GM12801 (cell line): ENCODE measurements around the gene ASZ1.

ENCODE experiments used
- TF ChIP-seq, protein P1 (sequence below): IDR thresholded peaks from one replicate; pipeline ENCODE4 v1.5.1; 2011; ENCODE audit warnings: control low read depth; ENCODE audit not compliant: insufficient read length; ENCODE audit errors: extremely low read depth

Gene ASZ1

DNA sequence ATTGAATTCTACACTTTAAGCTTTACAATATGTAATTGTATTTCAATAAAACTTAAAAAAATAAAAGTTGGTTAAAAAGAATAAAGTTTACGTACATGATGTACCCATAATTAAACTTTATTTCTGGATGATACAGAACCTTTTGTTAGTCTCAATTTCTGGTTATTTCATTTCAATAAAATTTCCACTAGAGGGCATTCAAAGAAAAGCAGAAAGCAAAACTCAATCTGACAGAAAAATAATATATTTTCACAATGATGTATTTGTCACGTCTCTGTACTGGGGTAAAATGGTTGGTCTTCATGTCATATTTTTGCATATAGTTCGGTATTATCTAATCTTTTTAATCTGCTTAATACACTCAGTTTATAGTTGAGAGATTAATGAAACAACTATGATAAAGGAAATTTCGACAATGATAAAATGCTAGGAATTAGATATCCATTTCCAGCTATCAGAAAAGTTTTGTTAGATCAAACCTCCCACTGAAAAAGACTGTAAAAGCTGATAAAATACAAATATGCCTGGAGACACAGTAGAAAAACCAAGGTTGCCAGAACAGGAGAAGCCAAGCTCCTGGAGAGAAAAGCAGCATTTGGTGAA, 27.4 kb downstream of the ASZ1 start:
- TF ChIP-seq, protein P1, sequence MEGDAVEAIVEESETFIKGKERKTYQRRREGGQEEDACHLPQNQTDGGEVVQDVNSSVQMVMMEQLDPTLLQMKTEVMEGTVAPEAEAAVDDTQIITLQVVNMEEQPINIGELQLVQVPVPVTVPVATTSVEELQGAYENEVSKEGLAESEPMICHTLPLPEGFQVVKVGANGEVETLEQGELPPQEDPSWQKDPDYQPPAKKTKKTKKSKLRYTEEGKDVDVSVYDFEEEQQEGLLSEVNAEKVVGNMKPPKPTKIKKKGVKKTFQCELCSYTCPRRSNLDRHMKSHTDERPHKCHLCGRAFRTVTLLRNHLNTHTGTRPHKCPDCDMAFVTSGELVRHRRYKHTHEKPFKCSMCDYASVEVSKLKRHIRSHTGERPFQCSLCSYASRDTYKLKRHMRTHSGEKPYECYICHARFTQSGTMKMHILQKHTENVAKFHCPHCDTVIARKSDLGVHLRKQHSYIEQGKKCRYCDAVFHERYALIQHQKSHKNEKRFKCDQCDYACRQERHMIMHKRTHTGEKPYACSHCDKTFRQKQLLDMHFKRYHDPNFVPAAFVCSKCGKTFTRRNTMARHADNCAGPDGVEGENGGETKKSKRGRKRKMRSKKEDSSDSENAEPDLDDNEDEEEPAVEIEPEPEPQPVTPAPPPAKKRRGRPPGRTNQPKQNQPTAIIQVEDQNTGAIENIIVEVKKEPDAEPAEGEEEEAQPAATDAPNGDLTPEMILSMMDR = no peak

DNA sequence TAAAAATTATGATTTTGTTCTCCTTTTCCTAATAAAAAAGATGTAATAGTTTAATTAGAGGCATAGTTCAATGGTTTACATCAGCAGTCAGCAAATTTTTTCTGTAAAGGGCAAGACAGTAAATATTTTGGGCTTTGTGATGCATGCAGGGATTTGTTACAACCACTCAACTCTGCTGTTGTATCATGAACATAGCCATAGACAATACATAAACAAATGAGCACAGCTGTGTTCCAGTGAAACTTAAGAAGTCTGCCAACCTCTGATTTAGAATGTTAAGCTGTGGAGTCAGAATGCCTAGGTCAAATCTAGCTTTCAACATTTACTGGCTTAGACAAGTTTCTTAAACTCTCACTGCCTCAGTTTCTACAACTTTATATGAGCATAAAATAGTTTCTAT, 31.6 kb downstream of the ASZ1 start:
- TF ChIP-seq, protein P1 = no peak

DNA sequence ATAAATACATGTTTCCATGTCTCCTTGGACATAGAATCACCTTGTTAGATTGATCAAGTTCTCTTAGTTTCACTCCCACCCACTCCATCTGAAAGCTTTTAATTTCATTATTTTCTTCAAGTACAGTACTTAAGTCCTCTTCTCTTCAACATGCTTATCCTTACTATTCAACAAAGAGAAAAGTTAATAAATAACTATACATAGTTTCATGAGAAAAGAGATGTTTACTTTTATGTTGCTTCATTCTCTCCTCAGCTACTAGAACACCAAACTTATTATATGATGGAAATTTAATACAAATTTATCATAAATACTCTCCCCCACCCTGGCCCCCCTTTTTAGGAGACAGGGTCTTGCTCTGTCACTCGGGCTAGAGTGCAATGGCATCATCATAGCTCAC, 33.5 kb downstream of the ASZ1 start:
- TF ChIP-seq, protein P1 = no peak

- TF ChIP-seq, protein P1 = no peak
These were observed 37.4 kb downstream of the ASZ1 start for GRCh38 chr7:117389871-117390270.

GRCh38 chr7:117386110-117386706, 41.1 kb downstream of the ASZ1 start:
- TF ChIP-seq, protein P1 = no peak

DNA sequence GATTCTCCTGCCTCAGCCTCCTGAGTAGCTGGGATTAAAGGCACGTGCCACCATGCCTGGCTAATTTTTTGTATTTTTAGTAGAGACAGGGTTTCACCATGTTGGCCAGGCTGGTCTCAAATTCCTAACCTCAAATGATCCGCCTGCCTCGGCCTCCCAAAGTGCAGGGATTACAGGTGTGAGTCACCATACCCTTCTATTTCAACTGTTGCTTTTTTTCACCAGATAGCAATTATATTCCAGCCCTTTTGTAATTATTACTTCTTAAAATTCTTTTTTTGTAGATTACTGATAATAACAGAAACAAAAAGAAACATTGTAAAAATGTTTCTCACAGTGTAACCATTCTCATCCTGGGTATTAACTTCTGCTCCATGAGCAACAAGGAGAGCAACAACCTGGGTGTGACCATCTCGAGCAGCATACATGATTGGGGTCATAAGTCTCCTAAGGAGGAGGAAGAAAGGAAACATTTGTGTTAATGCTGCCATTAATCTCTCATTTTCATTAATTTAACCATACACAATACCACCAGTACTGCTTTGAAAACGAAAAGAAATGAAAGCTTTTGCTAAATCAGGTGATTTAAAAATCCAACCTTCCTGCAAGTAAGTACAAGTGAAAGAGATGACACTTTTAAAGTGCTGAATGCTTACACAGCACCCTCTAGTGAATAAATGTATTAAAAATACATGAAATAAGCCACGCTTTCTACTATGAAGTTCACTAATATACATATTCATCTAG, 41.8 kb downstream of the ASZ1 start:
- TF ChIP-seq, protein P1 = no peak

DNA sequence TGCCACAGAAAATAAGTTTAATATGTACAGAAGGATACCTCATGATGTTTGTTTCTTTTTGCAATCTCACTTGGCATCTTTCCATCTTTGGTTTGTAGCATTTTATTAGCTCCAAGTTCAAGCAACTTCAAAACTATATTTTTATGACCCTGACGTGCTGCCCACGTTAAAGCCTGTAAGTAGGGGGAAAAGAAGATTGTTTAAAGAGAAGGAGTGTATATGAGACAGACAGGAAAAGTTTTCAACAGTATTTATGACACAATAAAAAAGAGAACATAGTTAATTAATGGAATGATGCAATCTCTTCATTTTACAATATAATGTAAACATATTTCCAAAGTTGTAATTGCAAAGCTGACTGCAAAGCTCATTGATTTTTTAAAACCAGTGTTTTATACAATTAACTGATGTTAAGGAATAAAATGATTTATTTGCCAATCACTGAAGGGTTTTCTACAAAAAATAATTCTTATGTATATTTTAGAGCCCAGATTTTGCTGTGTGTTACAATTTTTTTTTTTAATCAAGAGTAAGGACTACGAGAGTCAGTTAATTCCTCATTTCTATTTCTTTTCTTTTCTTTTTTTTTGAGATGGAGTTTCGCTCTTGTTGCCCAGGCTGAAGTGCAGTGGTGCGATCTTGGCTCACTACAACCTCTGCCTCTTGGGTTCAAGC, 42.5 kb downstream of the ASZ1 start:
- TF ChIP-seq, protein P1 = no peak
